ENCODE data around the gene SCAMP3.

Gene SCAMP3

DNA sequence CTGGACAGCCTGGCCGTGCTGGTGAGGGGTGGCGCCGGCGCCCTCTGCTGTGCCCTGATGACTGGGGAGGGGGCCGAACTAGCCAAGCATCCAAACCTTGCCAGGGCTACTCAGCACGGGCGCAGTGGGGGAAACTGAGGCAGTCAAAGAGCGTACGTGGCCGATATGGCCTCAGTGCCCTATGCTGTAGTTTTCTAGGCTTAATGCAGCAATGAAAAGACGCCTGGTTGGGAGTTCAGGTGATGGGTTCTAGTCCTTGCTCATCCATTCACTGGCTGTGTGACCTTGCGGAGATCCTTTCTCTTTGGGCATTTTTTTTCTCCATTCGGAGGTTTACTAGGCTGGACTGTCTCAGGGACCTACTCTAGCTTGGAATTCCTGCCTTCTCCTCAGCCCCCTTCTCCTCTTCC lies 52.8 kb downstream of the SCAMP3 start:
- no peaks in the 10 kb centered on the region for H3K9me3 ChIP-seq (ENCODE audit: insufficient read depth, low read depth, low read length)
- H3K27me3 ChIP-seq (ENCODE audit: insufficient read depth, low read length), result no peaks in the 10 kb centered on the region
- WGBS, result 3% methylated on average over 13 of the region's 13 CpGs
- H3K4me3 ChIP-seq (ENCODE audit: low read length), result peak overlapping the region; percentile 99
- H3K9ac ChIP-seq (ENCODE audit: low read depth, low read length), result peak overlapping the region; percentile 97
- H3K36me3 ChIP-seq (ENCODE audit: insufficient read depth, low read length), result peaks cover 10% of the 10 kb centered on the region; the same call in 1 of the 2 replicates
- peaks cover 18% of the 10 kb centered on the region; the same call in 1 of the 2 replicates for H3K4me1 ChIP-seq (ENCODE audit: insufficient read depth, low read length)
- peak overlapping the region; percentile 99 for H3K27ac ChIP-seq (ENCODE audit: low read depth, low read length)

DNA sequence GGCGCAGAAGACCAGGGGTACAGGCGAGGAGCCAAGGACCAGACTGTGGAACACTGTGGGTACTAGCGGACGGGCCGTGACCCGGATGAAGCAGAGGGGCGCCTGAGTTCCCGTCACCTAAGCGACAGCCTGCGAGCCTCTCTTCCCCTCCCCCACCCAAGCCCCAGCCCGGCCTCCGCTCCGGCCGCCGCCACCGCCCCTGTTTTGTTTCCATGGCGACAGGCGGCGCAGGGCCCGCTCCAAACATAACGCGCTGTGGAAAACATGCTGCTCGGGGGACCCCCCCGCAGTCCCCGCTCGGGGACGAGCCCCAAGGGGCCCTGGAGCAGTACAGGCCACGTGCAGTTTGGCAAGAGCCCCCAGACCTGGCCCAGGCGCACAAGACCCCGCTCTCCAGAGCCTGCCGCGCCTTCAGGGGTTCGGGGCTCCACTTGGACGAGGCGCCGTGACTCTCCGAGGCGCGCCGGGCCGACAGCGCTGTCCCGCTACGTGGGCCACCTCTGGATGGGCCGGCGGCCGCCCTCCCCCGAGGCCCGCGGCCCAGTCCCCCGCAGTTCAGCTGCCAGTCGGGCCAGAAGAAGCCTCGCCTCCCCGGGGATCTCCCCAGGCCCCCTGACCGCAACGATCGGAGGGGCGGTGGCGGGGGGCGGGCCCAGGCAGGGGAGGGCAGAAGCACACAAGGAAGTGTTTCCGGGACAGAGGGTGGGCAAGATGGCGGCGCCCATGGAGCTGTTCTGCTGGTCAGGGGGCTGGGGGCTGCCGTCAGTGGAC lies 53.4 kb downstream of the SCAMP3 start, which contains the start of gene MTX1:
TSS of gene MTX1 (plus strand) at position 155 of the 771 bp plus-strand sequence. CDS start at position 265, 110 bp downstream.
- peaks cover 18% of the 10 kb centered on the region; the same call in 1 of the 2 replicates for H3K4me1 ChIP-seq (ENCODE audit: insufficient read depth, low read length)
- peaks cover 15% of the 10 kb centered on the region for H3K36me3 ChIP-seq (ENCODE audit: insufficient read depth, low read length)
- under 1% methylated on average over 64 of the region's 64 CpGs for WGBS
- peak within 1 kb of the TSS; percentile 99 for H3K4me3 ChIP-seq (ENCODE audit: low read length)
- peak within 1 kb of the TSS; percentile 99 for H3K27ac ChIP-seq (ENCODE audit: low read depth, low read length)
- H3K9me3 ChIP-seq (ENCODE audit: insufficient read depth, low read depth, low read length), result no peaks in the 10 kb centered on the region
- no peaks in the 10 kb centered on the region for H3K27me3 ChIP-seq (ENCODE audit: insufficient read depth, low read length)
- H3K9ac ChIP-seq (ENCODE audit: low read depth, low read length), result peak within 1 kb of the TSS; percentile 97

- H3K4me3 ChIP-seq (ENCODE audit: low read length), result peak within 1 kb of the TSS; percentile 99
- peak within 1 kb of the TSS; percentile 99 for H3K27ac ChIP-seq (ENCODE audit: low read depth, low read length)
- H3K4me1 ChIP-seq (ENCODE audit: insufficient read depth, low read length), result peaks cover 18% of the 10 kb centered on the region; the same call in 1 of the 2 replicates
- WGBS, result 6% methylated on average over 17 of the region's 17 CpGs
- peaks cover 21% of the 10 kb centered on the region for H3K36me3 ChIP-seq (ENCODE audit: insufficient read depth, low read length)
- peak within 1 kb of the TSS; percentile 97 for H3K9ac ChIP-seq (ENCODE audit: low read depth, low read length)
- H3K9me3 ChIP-seq (ENCODE audit: insufficient read depth, low read depth, low read length), result no peaks in the 10 kb centered on the region
- no peaks in the 10 kb centered on the region for H3K27me3 ChIP-seq (ENCODE audit: insufficient read depth, low read length)
Measured at GRCh38 chr1:155207806-155208540, 54.2 kb downstream of the SCAMP3 start, which contains the start of gene THBS3. Gene THBS3, minus strand, starts transcription at chr1:155207897. Its CDS starts 21 bp downstream, at chr1:155207876.

DNA sequence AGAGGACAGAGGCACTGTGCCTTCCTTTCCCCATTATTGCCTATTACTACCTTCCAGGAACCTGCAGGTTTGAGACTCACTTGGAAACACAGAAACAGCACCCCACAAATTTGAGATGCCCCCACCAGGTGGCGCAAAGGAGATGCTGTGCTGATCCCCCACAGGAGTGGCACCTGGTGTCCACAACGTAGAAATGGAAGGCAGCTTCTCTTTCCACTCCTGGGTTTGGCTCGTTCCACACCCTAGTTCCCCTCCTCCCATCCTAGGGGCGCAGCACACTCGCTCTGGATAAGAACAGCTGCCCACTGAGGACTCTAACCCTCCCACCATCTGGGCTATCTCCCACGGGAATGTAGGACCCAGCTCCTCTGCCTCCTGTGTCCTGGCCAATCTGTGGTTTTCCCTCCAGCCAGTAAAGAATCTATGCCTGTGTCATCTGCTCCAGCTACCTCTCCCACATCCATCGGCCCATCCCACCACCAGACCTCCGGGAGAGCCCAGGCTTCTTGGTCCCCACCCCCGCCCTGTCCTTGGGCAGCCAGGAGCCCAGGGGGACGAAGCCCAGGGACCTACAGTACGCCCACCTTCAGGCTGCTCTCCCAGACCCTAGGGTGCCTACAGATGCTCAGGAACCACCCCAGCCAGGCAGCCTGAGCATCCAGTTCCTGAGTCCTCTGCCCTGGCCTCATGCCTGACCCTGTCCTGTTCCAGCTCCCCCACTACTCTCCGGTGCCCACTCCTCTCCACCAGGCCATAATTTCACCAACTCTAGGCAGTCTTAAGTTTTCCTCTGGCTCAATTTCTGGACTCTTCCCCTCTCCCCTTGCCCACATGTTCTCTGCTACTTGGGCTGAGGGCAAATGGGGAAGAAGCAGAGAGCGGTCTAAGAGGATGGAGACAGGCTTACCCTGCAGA lies 55.0 kb downstream of the SCAMP3 start:
- Histone ChIP-seq H3K4me3 (ENCODE audit: low read length) (peak overlapping the region; percentile 99), H3K27me3 (ENCODE audit: insufficient read depth, low read length) (no peaks in the 10 kb centered on the region), H3K27ac (ENCODE audit: low read depth, low read length) (peak overlapping the region; percentile 53; the same call in 1 of the 2 replicates), H3K4me1 (ENCODE audit: insufficient read depth, low read length) (peaks cover 18% of the 10 kb centered on the region; the same call in 1 of the 2 replicates), H3K36me3 (ENCODE audit: insufficient read depth, low read length) (peaks cover 30% of the 10 kb centered on the region), H3K9me3 (ENCODE audit: insufficient read depth, low read depth, low read length) (no peaks in the 10 kb centered on the region), H3K9ac (ENCODE audit: low read depth, low read length) (peak overlapping the region; percentile 67)
- WGBS, result 9% methylated on average over 13 of the region's 13 CpGs
